CD4-positive, CD25-positive, alpha-beta regulatory T cell (primary cell): ENCODE results near the gene RAB6B. TPM values are rescaled to one million over a fixed set of nuclear protein-coding genes. Genes with fewer than 3 reads are reported as not detected.
A peak's percentile ranks its signal among the peaks of the same experiment; 100 is the strongest.

ENCODE experiments used
- ATAC-seq, 2 donors: fragments of 150-1000 bp; cut with Tn5 transposase; one replicate each; pipeline ENCODE4 v1.10.0; 2021; ENCODE audit warnings: low read depth in 2 of 2, moderate number of reproducible peaks in 2 of 2, moderate library complexity in 1 of 2
- DNase-seq, 3 donors: peaks; one replicate each; pipeline versions ENCODE4 v3.0.0 to v3.0.0-alpha.2; 2012 to 2022; ENCODE audit warnings: mixed read lengths in 1 of 3
- H3K27ac ChIP-seq: one replicate; pipeline ENCODE4 v1.7.0; 2013; ENCODE audit warnings: mild to moderate bottlenecking, low read length; ENCODE audit not compliant: insufficient read depth, poor library complexity, severe bottlenecking
- H3K27me3 ChIP-seq: one replicate; pipeline ENCODE4 v1.7.0; 2013; ENCODE audit warnings: low read length; ENCODE audit not compliant: control insufficient read depth, insufficient read depth
- H3K36me3 ChIP-seq: one replicate; pipeline ENCODE4 v1.7.0; 2013; ENCODE audit warnings: mild to moderate bottlenecking, low read length, moderate library complexity; ENCODE audit not compliant: control insufficient read depth, insufficient read depth
- H3K4me1 ChIP-seq: 2 replicates; pipeline ENCODE4 v1.7.0; 2013; ENCODE audit warnings: mild to moderate bottlenecking, low read length; ENCODE audit not compliant: insufficient read depth, control insufficient read depth, poor library complexity, severe bottlenecking
- H3K4me3 ChIP-seq: one replicate; pipeline ENCODE4 v1.7.0; 2013; ENCODE audit warnings: low read depth, mild to moderate bottlenecking, low read length, moderate library complexity
- H3K9me3 ChIP-seq, 2 experiments: 1 replicate in 1 of 2; 2 replicates in 1 of 2; pipeline ENCODE4 v1.7.0; 2013; ENCODE audit warnings: low read length in 2 of 2, mild to moderate bottlenecking in 1 of 2, moderate library complexity in 1 of 2; ENCODE audit not compliant: control insufficient read depth in 2 of 2
- H3K27ac Mint-ChIP-seq, 3 donors: one replicate each; pipeline ENCODE4 v1.8.0; 2020 to 2022; ENCODE audit warnings: mild to moderate bottlenecking in 3 of 3, mixed read lengths in 3 of 3, moderate library complexity in 2 of 3
- H3K27me3 Mint-ChIP-seq: one replicate; pipeline ENCODE4 v1.8.0; 2022; ENCODE audit warnings: mild to moderate bottlenecking, mixed read lengths
- H3K36me3 Mint-ChIP-seq: one replicate; pipeline ENCODE4 v1.8.0; 2020; ENCODE audit warnings: mixed read lengths
- H3K4me1 Mint-ChIP-seq, 4 donors: one replicate each; pipeline ENCODE4 v1.8.0; 2020 to 2022; ENCODE audit warnings: mixed read lengths in 4 of 4, mild to moderate bottlenecking in 1 of 4
- H3K4me3 Mint-ChIP-seq, 4 donors: one replicate each; pipeline ENCODE4 v1.8.0; 2020 to 2022; ENCODE audit warnings: mild to moderate bottlenecking in 4 of 4, mixed read lengths in 4 of 4, moderate library complexity in 3 of 4
- H3K9me3 Mint-ChIP-seq, 7 donors: one replicate each; pipeline ENCODE4 v1.8.0; 2020 to 2022; ENCODE audit warnings: mixed read lengths in 7 of 7, mild to moderate bottlenecking in 3 of 7, moderate library complexity in 2 of 7
- polyA plus RNA-seq, 4 donors: library from polyadenylated mRNA; unstranded; fragments of 300-500 nt; fragmentation: Illumina TruSeq; gene quantifications; one replicate each; pipeline ENCODE4 v1.2.3, GENCODE V29; 2021
- total RNA-seq: library from RNA; stranded (reverse); gene quantifications from one replicate; pipeline ENCODE4 v1.2.3, GENCODE V29; 2022

The RAB6B gene
- total and polyA plus RNA-seq, 5 donors from 2014 or later: 0.16 to 0.94 (median 0.31) TPM

DNA sequence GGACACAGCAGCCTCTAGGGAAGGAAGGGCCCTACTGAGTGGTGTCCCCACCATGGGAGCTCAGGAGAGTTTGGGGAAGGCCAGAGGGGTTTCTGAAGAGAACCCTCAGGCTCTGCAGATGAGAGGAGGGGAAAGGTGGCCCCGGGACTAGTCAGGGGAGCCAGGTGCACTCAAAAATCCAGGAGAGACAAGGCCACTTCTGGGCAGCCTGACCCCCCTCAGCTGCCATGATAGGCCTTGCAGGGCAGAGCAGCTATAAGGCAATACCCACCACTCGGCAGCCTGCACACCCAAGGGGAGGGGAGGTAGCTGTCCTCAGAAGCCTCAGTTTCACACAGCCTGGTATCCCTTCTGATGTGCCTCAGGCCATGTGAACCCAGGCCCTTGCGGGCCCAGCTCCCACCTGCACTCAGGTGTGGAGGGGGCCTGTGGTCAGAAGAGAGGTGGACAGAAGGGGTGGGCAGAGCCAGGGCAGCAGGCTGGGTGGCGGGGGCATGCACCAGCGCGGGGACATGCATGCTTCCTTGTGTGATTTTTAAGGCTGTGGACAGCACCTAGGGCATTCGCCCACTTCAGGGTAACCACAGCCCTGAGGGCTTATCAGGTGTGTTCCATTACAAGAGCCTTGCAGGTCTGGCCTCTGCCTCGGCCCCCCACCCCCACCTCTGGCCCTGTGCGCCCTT lies 55.5 kb downstream of the RAB6B start:
- Mint-ChIP-seq H3K4me1 (no peaks in the 10 kb centered on the region), H3K27ac (peak overlapping the region in 1 of 3 donors; percentile 52), H3K36me3 (no peaks in the 10 kb centered on the region), H3K4me3 (no peak overlapping the region), H3K27me3 (peaks cover 4% of the 10 kb centered on the region), H3K9me3 (peaks cover 0 to 1% (median 0%) of the 10 kb centered on the region in 7 donors)
- no peak overlapping the region for H3K27ac ChIP-seq
- H3K36me3 ChIP-seq: no peaks in the 10 kb centered on the region
- no peaks in the 10 kb centered on the region for H3K9me3 ChIP-seq
- H3K4me1 ChIP-seq: no peaks in the 10 kb centered on the region
- no peak overlapping the region for H3K4me3 ChIP-seq
- H3K27me3 ChIP-seq: no peaks in the 10 kb centered on the region
- ATAC-seq (no peak), DNase-seq (no peak)

DNA sequence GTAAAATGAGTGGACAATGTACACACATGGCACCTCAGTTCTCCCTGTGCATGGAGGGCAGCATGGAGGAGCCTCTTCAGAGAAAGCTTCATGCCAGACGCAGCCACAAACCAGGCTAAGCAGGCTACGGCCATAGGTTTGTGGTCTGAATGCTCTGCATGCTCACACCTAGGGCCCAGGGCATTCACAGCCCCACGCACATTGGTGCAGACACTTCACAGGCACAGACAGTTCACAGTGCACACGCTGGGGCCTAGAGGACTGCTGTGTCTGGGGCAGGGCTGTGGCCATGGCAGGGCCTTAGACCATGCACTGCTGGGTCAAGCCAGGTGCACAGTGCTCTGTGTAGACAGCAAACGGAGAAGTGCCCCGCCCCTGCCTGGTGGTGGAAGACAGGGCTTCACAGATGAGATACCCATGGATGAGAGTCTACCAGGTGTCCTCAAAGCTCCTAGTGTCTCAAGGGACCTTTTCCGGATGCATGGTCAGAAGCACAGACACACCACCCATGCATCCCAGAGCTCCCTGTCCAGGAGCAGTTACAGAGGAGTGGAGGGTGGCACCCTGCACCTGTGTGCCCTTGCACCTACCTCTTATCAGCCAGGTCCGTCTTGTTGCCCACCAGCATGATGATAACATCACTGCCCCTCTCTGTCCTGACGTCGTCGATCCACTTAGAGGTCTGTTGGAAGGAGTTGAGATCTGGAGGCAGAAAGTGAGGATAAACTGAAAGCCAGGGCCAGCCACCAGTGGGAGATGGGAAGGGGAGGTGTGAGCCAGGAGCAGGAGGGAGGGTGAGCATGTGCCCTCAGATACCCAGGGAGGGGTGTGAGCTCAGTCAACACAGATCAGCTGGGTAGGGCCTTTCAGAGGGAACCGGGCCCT lies 56.5 kb downstream of the RAB6B start:
- H3K27me3 ChIP-seq: no peaks in the 10 kb centered on the region
- ATAC-seq: no peak
- H3K36me3 Mint-ChIP-seq: no peaks in the 10 kb centered on the region
- no peak overlapping the region for H3K4me3 Mint-ChIP-seq
- H3K27me3 Mint-ChIP-seq: peaks cover 4% of the 10 kb centered on the region
- no peak for DNase-seq
- no peaks in the 10 kb centered on the region for H3K36me3 ChIP-seq
- peak overlapping the region in 1 of 3 donors; percentile 52 for H3K27ac Mint-ChIP-seq
- no peaks in the 10 kb centered on the region for H3K4me1 Mint-ChIP-seq
- peaks cover 0 to 1% (median 0%) of the 10 kb centered on the region in 7 donors for H3K9me3 Mint-ChIP-seq
- H3K27ac ChIP-seq: no peak overlapping the region
- H3K4me3 ChIP-seq: no peak overlapping the region
- no peaks in the 10 kb centered on the region for H3K4me1 ChIP-seq
- H3K9me3 ChIP-seq: no peaks in the 10 kb centered on the region

DNA sequence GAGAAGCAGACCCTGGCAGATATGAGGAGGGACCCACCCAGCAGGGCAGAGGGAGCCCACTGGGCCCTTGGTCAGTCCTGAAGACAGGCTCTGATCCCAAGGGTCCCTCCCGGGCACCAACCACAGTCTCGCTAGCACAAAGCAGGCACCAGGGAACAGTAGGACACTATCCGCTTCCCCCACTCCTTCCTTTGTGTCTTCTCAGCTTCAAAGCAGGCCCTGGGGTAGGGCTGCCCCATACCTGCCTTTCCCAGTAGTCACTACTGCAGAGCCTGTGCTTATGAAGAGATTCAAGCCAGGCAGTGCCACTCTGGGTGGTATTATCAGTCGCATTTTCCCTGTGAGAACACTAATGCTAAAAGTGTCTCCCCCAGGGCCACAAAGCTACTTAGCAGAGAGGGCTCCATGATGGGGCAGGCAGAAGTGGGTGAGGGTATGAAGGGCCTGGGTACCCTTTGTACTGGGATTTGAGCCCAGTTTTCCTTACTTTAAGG lies 57.3 kb downstream of the RAB6B start:
- DNase-seq (no peak), ATAC-seq (no peak)
- no peaks in the 10 kb centered on the region for H3K36me3 Mint-ChIP-seq
- Histone ChIP-seq H3K36me3 (no peaks in the 10 kb centered on the region), H3K4me1 (no peaks in the 10 kb centered on the region), H3K27me3 (no peaks in the 10 kb centered on the region), H3K4me3 (no peak overlapping the region), H3K27ac (no peak overlapping the region), H3K9me3 (no peaks in the 10 kb centered on the region)
- H3K4me3 Mint-ChIP-seq: no peak overlapping the region
- peaks cover 4% of the 10 kb centered on the region for H3K27me3 Mint-ChIP-seq
- H3K4me1 Mint-ChIP-seq: no peaks in the 10 kb centered on the region
- H3K27ac Mint-ChIP-seq: no peak overlapping the region
- peaks cover 0 to 1% (median 0%) of the 10 kb centered on the region in 7 donors for H3K9me3 Mint-ChIP-seq

DNA sequence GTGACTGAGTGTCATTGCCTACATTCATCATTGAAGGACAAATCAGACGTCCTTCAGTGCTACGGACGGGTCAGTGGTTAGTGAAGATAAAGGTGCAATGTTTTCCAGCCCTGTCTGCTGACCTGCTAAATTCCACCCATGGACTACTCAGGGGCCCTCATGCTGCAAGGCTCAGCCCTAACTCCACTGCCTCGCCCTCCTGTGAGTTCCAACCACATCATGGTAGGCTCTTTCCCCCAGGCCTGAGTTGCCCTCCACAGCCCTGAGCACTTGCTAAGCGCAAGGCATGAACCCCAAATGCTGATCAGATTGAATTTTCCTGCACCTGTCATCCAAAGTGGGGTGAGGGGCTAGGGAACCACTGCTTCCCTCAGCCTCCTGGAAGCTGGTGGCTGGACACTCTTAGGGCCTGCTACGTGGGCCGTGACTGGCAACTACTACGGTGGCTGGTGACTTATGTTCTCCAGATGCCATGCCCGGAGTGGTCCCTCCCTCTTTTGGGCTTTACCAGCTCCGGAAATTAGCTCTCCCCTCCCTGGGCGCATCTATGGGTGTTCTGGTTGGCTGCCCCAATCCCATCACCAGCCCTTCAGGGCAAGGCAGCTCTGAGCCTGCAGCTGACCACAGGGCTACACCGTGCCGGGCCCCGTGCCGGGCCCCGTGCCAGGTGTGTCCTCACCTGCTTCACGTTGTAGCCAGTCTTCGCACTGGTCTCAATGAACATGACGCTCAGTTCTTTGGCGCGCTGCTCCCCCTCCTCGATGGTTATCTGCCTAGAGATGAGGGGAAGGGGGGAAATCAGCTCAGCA lies 58.0 kb downstream of the RAB6B start:
- Mint-ChIP-seq H3K27me3 (peaks cover 4% of the 10 kb centered on the region), H3K4me1 (no peaks in the 10 kb centered on the region), H3K36me3 (no peaks in the 10 kb centered on the region), H3K4me3 (no peak overlapping the region), H3K9me3 (peaks cover 0 to 1% (median 0%) of the 10 kb centered on the region in 7 donors), H3K27ac (no peak overlapping the region)
- no peak overlapping the region for H3K4me3 ChIP-seq
- no peak overlapping the region for H3K27ac ChIP-seq
- no peaks in the 10 kb centered on the region for H3K4me1 ChIP-seq
- H3K27me3 ChIP-seq: no peaks in the 10 kb centered on the region
- DNase-seq (no peak), ATAC-seq (no peak)
- no peaks in the 10 kb centered on the region for H3K36me3 ChIP-seq
- no peaks in the 10 kb centered on the region for H3K9me3 ChIP-seq

DNA sequence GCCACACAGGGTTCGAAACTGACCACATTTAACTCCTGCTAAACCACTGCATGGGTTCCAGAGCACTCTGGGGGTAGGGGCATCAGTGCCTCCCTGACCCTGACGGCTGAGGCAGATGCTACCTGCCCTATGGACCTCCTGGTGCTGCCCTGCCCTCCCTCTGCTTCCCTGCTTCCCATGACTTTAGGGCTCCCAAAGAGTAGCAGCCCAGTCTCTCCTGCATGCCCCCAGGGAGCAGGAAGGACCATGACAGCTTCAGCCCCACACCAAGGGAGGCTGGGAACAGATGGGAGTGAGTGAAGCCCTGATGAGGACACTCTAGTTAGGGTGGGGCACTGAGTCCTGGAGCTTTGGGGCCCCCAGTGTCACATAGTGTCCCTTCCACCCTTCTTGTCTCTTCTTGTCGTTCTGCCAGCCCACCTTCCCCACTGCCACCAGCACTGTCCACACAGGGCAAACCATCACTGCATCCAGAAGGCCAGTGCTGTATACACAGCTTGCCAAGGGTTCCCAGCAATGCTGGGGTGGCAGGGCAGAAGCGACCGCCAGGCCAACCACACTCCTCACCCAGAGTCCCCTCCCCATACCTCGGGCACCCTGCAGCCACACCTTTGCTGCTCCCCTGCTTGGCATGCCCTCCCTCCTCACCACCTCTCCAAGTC lies 59.1 kb downstream of the RAB6B start:
- Mint-ChIP-seq H3K4me1 (no peaks in the 10 kb centered on the region), H3K27me3 (peaks cover 4% of the 10 kb centered on the region), H3K27ac (no peak overlapping the region), H3K9me3 (peaks cover 0 to 1% (median 0%) of the 10 kb centered on the region in 7 donors), H3K4me3 (no peak overlapping the region), H3K36me3 (no peaks in the 10 kb centered on the region)
- Histone ChIP-seq H3K4me3 (no peak overlapping the region), H3K4me1 (no peaks in the 10 kb centered on the region), H3K9me3 (no peaks in the 10 kb centered on the region), H3K27ac (no peak overlapping the region), H3K36me3 (no peaks in the 10 kb centered on the region), H3K27me3 (no peaks in the 10 kb centered on the region)
- no peak for DNase-seq
- no peak for ATAC-seq

DNA sequence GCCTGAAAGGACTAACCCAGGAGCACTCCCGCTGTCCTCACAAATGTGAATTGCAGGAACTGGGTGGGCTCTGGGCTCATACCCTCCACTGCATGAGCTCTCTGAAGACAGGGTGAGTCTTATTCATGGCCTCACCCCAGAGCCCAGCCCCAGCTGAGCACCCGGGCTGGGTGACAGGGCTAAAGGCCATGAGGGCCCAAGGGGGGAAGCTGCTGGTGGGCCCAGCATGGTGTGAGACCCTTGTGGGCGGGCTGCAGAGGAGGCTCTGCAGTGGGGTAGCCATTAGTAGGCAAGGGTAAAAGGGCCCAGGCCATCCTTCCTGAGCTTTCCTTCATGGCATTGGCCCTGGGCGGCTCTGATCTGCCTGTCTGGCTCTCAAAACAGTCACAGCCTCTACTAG lies 59.7 kb downstream of the RAB6B start:
- Mint-ChIP-seq H3K4me1 (no peaks in the 10 kb centered on the region), H3K27ac (no peak overlapping the region), H3K36me3 (no peaks in the 10 kb centered on the region), H3K4me3 (no peak overlapping the region), H3K9me3 (peaks cover 0 to 1% (median 0%) of the 10 kb centered on the region in 7 donors), H3K27me3 (peaks cover 4% of the 10 kb centered on the region)
- DNase-seq: no peak
- ATAC-seq: no peak
- Histone ChIP-seq H3K9me3 (no peaks in the 10 kb centered on the region), H3K4me3 (no peak overlapping the region), H3K27ac (no peak overlapping the region), H3K4me1 (no peaks in the 10 kb centered on the region), H3K36me3 (no peaks in the 10 kb centered on the region), H3K27me3 (no peaks in the 10 kb centered on the region)

DNA sequence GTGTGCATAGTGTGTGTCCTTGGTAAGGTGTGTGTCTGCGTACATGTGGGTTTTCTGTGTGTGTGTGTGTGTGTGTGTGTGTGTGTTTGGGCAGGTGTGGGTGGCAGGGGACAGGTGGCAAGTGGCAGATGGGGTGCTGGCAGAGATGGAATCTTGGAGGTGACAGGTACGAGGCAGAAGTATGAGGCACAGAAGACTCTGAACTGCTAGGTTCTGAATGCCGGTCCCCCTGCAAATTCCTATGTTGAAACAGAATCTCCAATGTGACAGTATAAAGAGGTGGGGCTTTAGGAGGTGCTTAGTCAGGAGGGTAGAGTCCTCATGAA lies 60.3 kb downstream of the RAB6B start:
- no peak for DNase-seq
- ATAC-seq: no peak
- H3K4me3 Mint-ChIP-seq: no peak overlapping the region
- H3K36me3 Mint-ChIP-seq: no peaks in the 10 kb centered on the region
- H3K4me1 ChIP-seq: no peaks in the 10 kb centered on the region
- no peaks in the 10 kb centered on the region for H3K9me3 ChIP-seq
- no peaks in the 10 kb centered on the region for H3K36me3 ChIP-seq
- H3K27ac ChIP-seq: no peak overlapping the region
- H3K9me3 Mint-ChIP-seq: peaks cover 0 to 1% (median 0%) of the 10 kb centered on the region in 7 donors
- H3K4me1 Mint-ChIP-seq: no peaks in the 10 kb centered on the region
- H3K4me3 ChIP-seq: no peak overlapping the region
- peaks cover 4% of the 10 kb centered on the region for H3K27me3 Mint-ChIP-seq
- no peak overlapping the region for H3K27ac Mint-ChIP-seq
- H3K27me3 ChIP-seq: no peaks in the 10 kb centered on the region
